Measurements from ENCODE around the gene GOLGA6A. TPM values are rescaled to one million over a fixed set of nuclear protein-coding genes. Genes with fewer than 3 reads are reported as not detected.
"Not testable (repeated sequence)": the region's sequence is repeated elsewhere in the genome, so short reads cannot be mapped to it uniquely, and the experiment has no call there.

Gene GOLGA6A
- total RNA-seq (not detected), polyA plus RNA-seq (0.06 TPM)

- H3K27ac ChIP-seq (ENCODE audit: low read depth); H3K36me3 ChIP-seq (ENCODE audit: insufficient read depth); DNase-seq (ENCODE audit: extremely low spot score); H3K4me3 ChIP-seq (ENCODE audit: low read depth, low read length); H3K4me1 ChIP-seq (ENCODE audit: insufficient read depth): not testable (repeated sequence)
- WGBS = no CpG with 5 or more reads among the region's 7 CpGs
Measured at GRCh38 chr15:74082450-74082849, at the start of gene GOLGA6A. TSS of gene GOLGA6A (minus strand) at chr15:74082550. CDS start at chr15:74082509, 41 bp downstream.

- no peak for DNase-seq (ENCODE audit: extremely low spot score)
- WGBS = 27% methylated on average over 20 of the region's 20 CpGs
- Histone ChIP-seq H3K4me3 (ENCODE audit: low read depth, low read length) (no peak overlapping the region), H3K4me1 (ENCODE audit: insufficient read depth) (no peaks in the 10 kb centered on the region), H3K36me3 (ENCODE audit: insufficient read depth) (no peaks in the 10 kb centered on the region), H3K27ac (ENCODE audit: low read depth) (no peak overlapping the region)
Measured at GRCh38 chr15:74131628-74132413, 49.5 kb upstream of the GOLGA6A start.

GRCh38 chr15:74130849-74131627, 48.7 kb upstream of the GOLGA6A start:
- Histone ChIP-seq H3K4me3 (ENCODE audit: low read depth, low read length) (no peak overlapping the region), H3K36me3 (ENCODE audit: insufficient read depth) (no peaks in the 10 kb centered on the region), H3K27ac (ENCODE audit: low read depth) (no peak overlapping the region), H3K4me1 (ENCODE audit: insufficient read depth) (no peaks in the 10 kb centered on the region)
- 13% methylated on average over 28 of the region's 28 CpGs for WGBS
- DNase-seq (ENCODE audit: extremely low spot score) = no peak

GRCh38 chr15:74130155-74130848, 48.0 kb upstream of the GOLGA6A start, which contains the start of gene ISLR2:
TSS of gene ISLR2 (plus strand) at chr15:74130586. CDS start at chr15:74132755, 2,169 bp downstream.
- DNase-seq (ENCODE audit: extremely low spot score) = no peak
- Histone ChIP-seq H3K36me3 (ENCODE audit: insufficient read depth) (no peaks in the 10 kb centered on the region), H3K4me1 (ENCODE audit: insufficient read depth) (no peaks in the 10 kb centered on the region), H3K4me3 (ENCODE audit: low read depth, low read length) (no peak within 1 kb of the TSS), H3K27ac (ENCODE audit: low read depth) (no peak within 1 kb of the TSS)
- 2% methylated on average over 53 of the region's 53 CpGs for WGBS

- DNase-seq (ENCODE audit: extremely low spot score) = no peak
- Histone ChIP-seq H3K27ac (ENCODE audit: low read depth) (no peak overlapping the region), H3K36me3 (ENCODE audit: insufficient read depth) (no peaks in the 10 kb centered on the region), H3K4me1 (ENCODE audit: insufficient read depth) (no peaks in the 10 kb centered on the region), H3K4me3 (ENCODE audit: low read depth, low read length) (no peak overlapping the region)
- 3% methylated on average over 40 of the region's 40 CpGs for WGBS
Measured at GRCh38 chr15:74129586-74130154, 47.3 kb upstream of the GOLGA6A start.

GRCh38 chr15:74128785-74129585, 46.6 kb upstream of the GOLGA6A start:
- Histone ChIP-seq H3K27ac (ENCODE audit: low read depth) (no peak overlapping the region), H3K4me3 (ENCODE audit: low read depth, low read length) (no peak overlapping the region), H3K36me3 (ENCODE audit: insufficient read depth) (no peaks in the 10 kb centered on the region), H3K4me1 (ENCODE audit: insufficient read depth) (no peaks in the 10 kb centered on the region)
- DNase-seq (ENCODE audit: extremely low spot score) = no peak
- WGBS = 16% methylated on average over 43 of the region's 43 CpGs

- 12% methylated on average over 53 of the region's 53 CpGs for WGBS
- H3K4me1 ChIP-seq (ENCODE audit: insufficient read depth) = no peaks in the 10 kb centered on the region
- no peak for DNase-seq (ENCODE audit: extremely low spot score)
- H3K4me3 ChIP-seq (ENCODE audit: low read depth, low read length) = peak overlapping the region; percentile 11
- H3K36me3 ChIP-seq (ENCODE audit: insufficient read depth) = no peaks in the 10 kb centered on the region
- H3K27ac ChIP-seq (ENCODE audit: low read depth) = no peak overlapping the region
Measured at GRCh38 chr15:74127954-74128784, 45.8 kb upstream of the GOLGA6A start.

- Histone ChIP-seq H3K27ac (ENCODE audit: low read depth) (no peak overlapping the region), H3K36me3 (ENCODE audit: insufficient read depth) (no peaks in the 10 kb centered on the region), H3K4me1 (ENCODE audit: insufficient read depth) (no peaks in the 10 kb centered on the region), H3K4me3 (ENCODE audit: low read depth, low read length) (peak overlapping the region; percentile 11)
- whole genome bisulfite sequencing = 8% methylated on average over 44 of the region's 44 CpGs
- DNase-seq (ENCODE audit: extremely low spot score) = peak; percentile 49
Measured at GRCh38 chr15:74127255-74127953, 45.1 kb upstream of the GOLGA6A start.

- no peak overlapping the region for H3K4me3 ChIP-seq (ENCODE audit: low read depth, low read length)
- WGBS = 61% methylated on average over 7 of the region's 7 CpGs
Measured at GRCh38 chr15:74124759-74125158, 42.4 kb upstream of the GOLGA6A start.

GRCh38 chr15:74124196-74124595, 41.8 kb upstream of the GOLGA6A start:
- 86% methylated on average over 3 of the region's 3 CpGs for WGBS
- H3K36me3 ChIP-seq (ENCODE audit: insufficient read depth) = no peaks in the 10 kb centered on the region
- DNase-seq (ENCODE audit: extremely low spot score) = no peak
- no peak overlapping the region for H3K27ac ChIP-seq (ENCODE audit: low read depth)
- no peaks in the 10 kb centered on the region for H3K4me1 ChIP-seq (ENCODE audit: insufficient read depth)
- H3K4me3 ChIP-seq (ENCODE audit: low read depth, low read length) = no peak overlapping the region

More at GRCh38 chr15:74124759-74125158, 42.4 kb upstream of the GOLGA6A start:
- no peak overlapping the region for H3K27ac ChIP-seq (ENCODE audit: low read depth)
- no peaks in the 10 kb centered on the region for H3K36me3 ChIP-seq (ENCODE audit: insufficient read depth)
- no peaks in the 10 kb centered on the region for H3K4me1 ChIP-seq (ENCODE audit: insufficient read depth)
- no peak for DNase-seq (ENCODE audit: extremely low spot score)

- 57% methylated on average over 4 of the region's 4 CpGs for WGBS
- DNase-seq (ENCODE audit: extremely low spot score) = no peak
- Histone ChIP-seq H3K4me1 (ENCODE audit: insufficient read depth) (no peaks in the 10 kb centered on the region), H3K4me3 (ENCODE audit: low read depth, low read length) (no peak overlapping the region), H3K36me3 (ENCODE audit: insufficient read depth) (no peaks in the 10 kb centered on the region), H3K27ac (ENCODE audit: low read depth) (no peak overlapping the region)
Measured at GRCh38 chr15:74123658-74124057, 41.3 kb upstream of the GOLGA6A start.

GRCh38 chr15:74123131-74123429, 40.7 kb upstream of the GOLGA6A start:
- Histone ChIP-seq H3K36me3 (ENCODE audit: insufficient read depth) (no peaks in the 10 kb centered on the region), H3K4me3 (ENCODE audit: low read depth, low read length) (no peak overlapping the region), H3K4me1 (ENCODE audit: insufficient read depth) (no peaks in the 10 kb centered on the region), H3K27ac (ENCODE audit: low read depth) (no peak overlapping the region)
- 41% methylated on average over 4 of the region's 4 CpGs for WGBS
- DNase-seq (ENCODE audit: extremely low spot score) = no peak

Data from urinary bladder (tissue), 4 donors.